ENCODE results near the gene MUC15. TPM values are rescaled to one million over a fixed set of nuclear protein-coding genes. Genes with fewer than 3 reads are reported as not detected.

The MUC15 gene
- total and polyA plus RNA-seq, 2 of the 8 experiments (the other 6 are each of a cell fraction or from before 2014, with no cell fraction given) = not detected

GRCh38 chr11:26613759-26614158 lies 41.7 kb upstream of the MUC15 start (continued):
- no peak for TF ChIP-seq TEAD4 (IDR thresholded peaks at IDR 0.05; ENCODE audit: low read depth, low read length)
- TF ChIP-seq GABPA (IDR thresholded peaks at IDR 0.05; ENCODE audit: borderline replicate concordance, insufficient read depth, low read length) = no peak
